IPS DF 4.7 (cell line): ENCODE results near the gene CKB.
"Not testable (repeated sequence)": the region's sequence is repeated elsewhere in the genome, so short reads cannot be mapped to it uniquely, and the experiment has no call there.

ENCODE experiments used
- DNase-seq: peaks from one replicate; pipeline ENCODE4 v3.0.0-alpha.2; 2013; ENCODE audit warnings: low spot score; ENCODE audit errors: extremely low read depth

CKB gene

GRCh38 chr14:103512180-103512579, 10.4 kb downstream of the CKB start:
- not testable (repeated sequence) for DNase-seq

- DNase-seq, result no peak
Measured at GRCh38 chr14:103510724-103511693, 11.6 kb downstream of the CKB start.

- DNase-seq, result no peak
Measured at GRCh38 chr14:103509864-103510723, 12.5 kb downstream of the CKB start.

- DNase-seq, result no peak
Measured at GRCh38 chr14:103508521-103509329, 13.9 kb downstream of the CKB start.

- DNase-seq, result no peak
Measured at GRCh38 chr14:103507751-103508150, 14.9 kb downstream of the CKB start.

- DNase-seq, result no peak
Measured at GRCh38 chr14:103504991-103505565, 17.6 kb downstream of the CKB start.

- no peak for DNase-seq
Measured at GRCh38 chr14:103503296-103503695, 19.3 kb downstream of the CKB start.

GRCh38 chr14:103502877-103503276, 19.8 kb downstream of the CKB start:
- no peak for DNase-seq

GRCh38 chr14:103501921-103502669, 20.5 kb downstream of the CKB start:
- DNase-seq, result no peak

GRCh38 chr14:103501041-103501870, 21.4 kb downstream of the CKB start:
- DNase-seq, result no peak

GRCh38 chr14:103500148-103500990, 22.3 kb downstream of the CKB start:
- DNase-seq, result no peak

- DNase-seq, result no peak
Measured at GRCh38 chr14:103499709-103500108, 22.9 kb downstream of the CKB start.

GRCh38 chr14:103496776-103497175, 25.9 kb downstream of the CKB start:
- no peak for DNase-seq

- no peak for DNase-seq
Measured at GRCh38 chr14:103495854-103496253, 26.8 kb downstream of the CKB start.

GRCh38 chr14:103492156-103492925, 30.3 kb downstream of the CKB start:
- DNase-seq, result no peak

GRCh38 chr14:103491691-103492090, 30.9 kb downstream of the CKB start:
- DNase-seq, result no peak

- DNase-seq, result no peak
Measured at GRCh38 chr14:103489621-103490020, 33.0 kb downstream of the CKB start.

- DNase-seq, result no peak
Measured at GRCh38 chr14:103488960-103489359, 33.7 kb downstream of the CKB start.
